NCI-H146 (cell line): ENCODE measurements around the gene CHTF18.
"Not testable (repeated sequence)": the region's sequence is repeated elsewhere in the genome, so short reads cannot be mapped to it uniquely, and the experiment has no call there.

Source experiments
- DNase-seq: peaks from one replicate; lab custom pipeline; 2025; lab: John Stamatoyannopoulos, UW

The CHTF18 gene

DNA sequence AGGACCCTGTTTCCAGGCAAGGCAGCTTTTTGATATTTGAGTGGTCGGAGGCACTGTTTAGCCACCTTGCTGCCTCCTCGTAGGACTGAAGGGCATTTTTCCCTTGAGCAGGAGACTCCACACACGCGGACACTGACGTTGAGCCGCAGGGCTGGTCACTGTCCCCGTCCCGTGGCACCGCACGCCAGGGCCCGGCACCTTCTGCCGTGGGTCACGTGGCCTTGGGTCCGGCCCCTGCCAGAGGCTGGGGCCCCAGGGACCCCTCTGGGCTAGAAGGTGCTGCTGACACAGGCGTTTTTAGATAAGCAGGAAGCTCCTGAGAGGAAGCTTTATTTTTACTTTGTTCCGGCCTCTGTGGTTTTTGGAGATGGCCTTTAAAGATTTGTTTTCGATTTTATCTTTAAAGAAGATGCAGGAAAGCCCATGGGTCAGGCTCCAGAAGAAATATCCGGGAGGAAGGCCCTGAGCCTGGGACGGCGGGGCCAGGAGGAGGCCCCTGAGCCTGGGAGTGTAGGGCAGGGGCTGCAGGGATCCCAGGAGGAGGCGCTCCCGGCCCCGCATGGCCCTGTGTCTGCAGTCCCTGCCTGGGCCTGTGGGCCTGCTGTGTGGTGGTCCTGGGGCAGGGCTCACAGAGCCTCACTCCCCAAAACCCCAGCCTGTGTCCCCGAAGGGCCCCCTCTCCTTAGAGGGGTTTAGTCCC, 42.6 kb downstream of the CHTF18 start:
- DNase-seq, result no peak

DNA sequence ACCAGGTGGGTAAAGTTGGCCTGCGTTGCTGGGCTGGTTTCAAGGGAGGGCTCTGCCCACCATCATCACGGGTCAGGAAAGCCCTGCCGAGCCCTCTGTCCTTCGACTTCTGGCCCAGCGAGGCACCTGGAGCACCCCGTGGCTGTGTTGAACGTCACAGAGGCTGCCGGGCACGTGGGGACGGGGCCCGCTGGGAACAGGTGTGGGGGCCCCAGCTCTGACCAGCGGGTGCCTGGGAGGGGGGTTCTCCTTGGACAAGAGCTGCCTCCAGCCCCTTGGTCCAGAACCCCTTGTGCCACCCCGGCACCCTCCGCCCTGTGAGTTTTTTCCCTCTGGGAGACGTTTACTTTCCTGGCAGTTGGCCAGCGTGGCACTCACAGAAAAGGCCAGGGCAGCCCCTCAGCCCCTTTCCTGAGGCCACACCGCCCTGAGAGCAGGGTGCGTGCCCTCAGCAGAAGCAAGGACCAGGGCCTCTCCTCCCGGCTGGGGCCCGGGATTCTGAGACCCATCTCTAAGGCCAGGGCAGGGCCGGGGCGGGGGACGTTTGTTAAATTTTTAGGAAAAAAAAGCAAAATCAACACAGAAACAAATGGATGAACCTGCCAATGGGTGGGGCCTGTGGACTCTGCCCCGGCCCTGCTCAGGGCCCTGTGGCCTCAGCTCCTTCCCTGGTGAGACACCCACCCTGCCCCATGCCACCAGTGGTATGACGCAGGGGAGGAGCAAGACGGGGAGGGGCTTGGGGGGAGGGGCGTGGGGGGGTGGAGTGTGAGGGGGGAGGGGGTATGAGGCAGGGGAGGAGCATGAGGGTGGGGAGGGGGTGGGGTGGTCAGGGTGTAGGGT, 43.4 kb downstream of the CHTF18 start:
- no peak for DNase-seq

DNA sequence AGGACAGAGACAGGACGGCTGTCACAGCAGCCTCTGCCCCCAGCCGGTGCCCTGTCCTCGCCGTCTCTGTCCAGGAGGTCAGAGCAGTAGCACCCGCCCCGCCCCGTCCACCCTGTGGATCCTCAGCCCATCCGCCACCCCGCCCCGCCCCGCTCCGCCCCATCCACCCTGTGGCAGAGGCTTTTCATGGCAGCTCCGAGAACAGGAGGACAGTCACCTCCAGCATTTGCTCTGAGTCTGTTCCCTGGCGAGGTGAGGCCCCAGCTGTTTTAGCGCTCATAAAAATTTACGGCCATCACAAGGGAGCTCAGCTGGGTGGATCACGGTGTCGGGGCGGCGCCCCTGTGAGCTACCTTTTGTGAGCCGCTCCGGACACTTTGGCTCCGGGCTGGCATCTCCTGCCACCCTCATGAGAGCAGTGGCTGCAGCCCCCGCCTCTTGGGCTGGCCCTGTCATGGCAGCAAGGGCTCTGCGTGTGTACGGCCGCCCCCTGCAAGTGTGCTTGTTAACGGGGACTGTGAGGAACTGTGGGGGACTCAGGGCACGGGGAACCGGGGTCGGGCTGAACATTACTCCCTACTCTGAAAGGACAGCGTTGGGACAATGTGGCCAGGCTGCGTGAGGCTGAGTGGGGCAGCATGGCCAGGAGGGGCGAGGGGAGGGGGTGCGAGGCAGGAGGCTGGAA, 44.4 kb downstream of the CHTF18 start:
- DNase-seq, result no peak

- no peak for DNase-seq
Measured at GRCh38 chr16:833411-833810, 45.0 kb downstream of the CHTF18 start.

GRCh38 chr16:835373-835772, 47.0 kb downstream of the CHTF18 start:
- DNase-seq, result no peak

- DNase-seq, result no peak
Measured at GRCh38 chr16:836221-836620, 47.8 kb downstream of the CHTF18 start.

- not testable (repeated sequence) for DNase-seq
Measured at GRCh38 chr16:836822-837221, 48.4 kb downstream of the CHTF18 start.

GRCh38 chr16:838741-839140, 50.3 kb downstream of the CHTF18 start:
- DNase-seq, result no peak

DNA sequence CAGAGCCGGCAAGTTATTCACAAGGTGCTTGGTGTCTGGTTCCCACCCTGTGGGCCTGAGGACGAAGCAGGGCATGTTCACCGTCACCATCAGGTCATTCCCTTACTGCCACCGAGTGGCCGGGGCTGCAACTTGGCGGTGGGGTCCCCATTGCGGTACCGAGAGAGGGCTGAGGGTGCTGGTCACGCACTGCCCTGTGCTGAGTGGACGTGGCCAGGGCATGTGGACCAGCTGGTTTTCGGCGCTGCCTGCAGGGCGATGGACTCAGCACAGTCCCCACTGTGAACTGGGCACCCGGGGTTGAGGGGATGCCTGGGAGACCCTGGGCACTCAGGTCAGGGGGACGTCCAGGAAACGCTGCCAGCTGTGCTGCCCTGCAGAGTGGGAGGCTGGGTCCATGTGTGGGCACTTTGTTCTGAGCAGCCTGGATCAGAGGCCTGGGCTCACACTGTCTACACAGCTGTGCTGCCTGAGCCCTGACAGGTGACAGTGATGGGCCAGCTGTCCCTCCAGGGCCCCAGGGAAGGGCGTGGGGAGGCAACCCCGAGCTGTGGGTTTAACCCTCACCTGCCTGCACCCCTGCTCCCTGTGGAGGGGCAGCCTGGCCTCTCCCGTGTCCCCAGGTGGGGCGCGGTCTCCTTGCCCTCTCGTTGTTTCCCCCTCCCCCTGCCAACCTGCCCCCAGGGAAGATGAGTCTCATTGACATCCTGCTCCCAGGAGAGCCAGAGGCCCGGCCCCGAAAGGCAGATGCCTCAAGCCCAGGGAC, 51.4 kb downstream of the CHTF18 start:
- DNase-seq, result no peak

DNA sequence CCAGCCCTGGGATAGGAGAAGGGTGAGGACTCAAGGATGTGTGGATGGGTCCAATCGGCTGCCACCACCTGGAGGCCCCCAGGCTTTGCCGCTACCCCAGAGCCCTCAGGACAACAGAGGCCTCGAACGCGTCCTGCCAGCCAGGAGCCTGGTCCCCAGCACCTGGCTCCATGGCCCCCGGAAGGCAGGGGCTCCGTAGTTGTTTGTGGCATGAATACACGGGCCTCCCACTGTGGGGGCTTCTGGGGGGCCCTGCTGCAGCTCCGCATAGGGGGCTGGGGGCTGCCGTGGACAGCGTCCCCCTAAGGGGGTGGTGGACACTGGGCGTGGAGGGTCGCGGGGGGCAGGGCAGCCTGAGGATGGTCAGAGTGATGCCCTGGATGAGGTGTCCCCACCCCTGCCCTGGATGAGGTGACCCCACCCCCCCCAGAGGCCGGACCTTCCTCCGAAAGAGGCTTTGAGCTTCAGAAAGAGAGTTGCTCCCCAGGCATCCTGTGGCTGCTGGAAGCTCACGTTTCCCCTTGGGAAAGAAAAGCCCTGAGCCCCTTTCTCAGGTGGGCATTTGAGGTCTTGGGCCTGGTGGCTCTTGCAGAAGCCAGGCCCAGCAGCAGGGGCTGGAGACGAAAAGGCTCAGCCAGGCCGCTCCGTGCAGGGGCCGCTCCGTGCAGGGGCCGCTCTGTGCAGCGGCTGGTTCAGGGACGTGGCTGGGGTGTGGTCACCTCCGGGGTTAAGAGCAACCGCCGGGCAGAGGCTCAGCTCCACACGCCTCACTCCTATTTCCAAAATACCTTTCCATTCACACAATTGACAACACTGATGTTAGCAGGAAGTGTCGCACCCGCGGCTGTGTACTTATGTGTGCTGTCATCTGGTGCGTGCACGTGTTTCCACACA, 52.4 kb downstream of the CHTF18 start:
- no peak for DNase-seq

- DNase-seq, result no peak
Measured at GRCh38 chr16:841455-842060, 53.1 kb downstream of the CHTF18 start.

GRCh38 chr16:842061-842476, 53.6 kb downstream of the CHTF18 start:
- peak; percentile 34 for DNase-seq

GRCh38 chr16:842711-843560, 54.5 kb downstream of the CHTF18 start:
- DNase-seq, result no peak

GRCh38 chr16:843771-844170, 55.4 kb downstream of the CHTF18 start:
- DNase-seq, result no peak

GRCh38 chr16:844638-845350, 56.4 kb downstream of the CHTF18 start:
- DNase-seq, result no peak

GRCh38 chr16:845351-845745, 56.9 kb downstream of the CHTF18 start:
- no peak for DNase-seq

DNA sequence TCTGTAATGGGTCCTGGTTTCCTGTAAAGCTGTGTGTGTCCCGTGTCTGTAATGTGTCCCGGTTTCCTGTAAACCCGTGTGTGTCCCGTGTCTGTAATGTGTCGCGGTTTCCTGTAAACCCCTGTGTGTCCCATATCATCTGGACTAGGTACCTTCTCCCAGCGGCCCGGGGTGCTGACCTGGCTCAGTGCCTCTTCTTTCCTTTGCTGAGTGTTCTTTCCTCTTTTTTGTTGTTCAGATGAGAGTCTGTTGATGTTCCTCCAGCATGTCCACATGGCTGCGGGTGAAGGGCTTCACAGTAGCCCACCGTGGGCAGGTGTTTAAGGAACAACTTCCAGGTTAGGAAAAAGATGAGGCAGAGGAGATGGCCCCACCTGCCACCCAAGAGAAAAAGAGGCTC, 58.7 kb downstream of the CHTF18 start:
- no peak for DNase-seq
